GM21723 (cell line): ENCODE data around the gene PDF.
"Not testable (repeated sequence)": the region's sequence is repeated elsewhere in the genome, so short reads cannot be mapped to it uniquely, and the experiment has no call there.

Experiments used
- ATAC-seq: cut with Tn5 transposase; IDR thresholded peaks from one replicate; pipeline ENCODE4 v1.9.1; 2021; ENCODE audit warnings: mild to moderate bottlenecking, moderate library complexity; ENCODE audit not compliant: unreplicated experiment

PDF gene

DNA sequence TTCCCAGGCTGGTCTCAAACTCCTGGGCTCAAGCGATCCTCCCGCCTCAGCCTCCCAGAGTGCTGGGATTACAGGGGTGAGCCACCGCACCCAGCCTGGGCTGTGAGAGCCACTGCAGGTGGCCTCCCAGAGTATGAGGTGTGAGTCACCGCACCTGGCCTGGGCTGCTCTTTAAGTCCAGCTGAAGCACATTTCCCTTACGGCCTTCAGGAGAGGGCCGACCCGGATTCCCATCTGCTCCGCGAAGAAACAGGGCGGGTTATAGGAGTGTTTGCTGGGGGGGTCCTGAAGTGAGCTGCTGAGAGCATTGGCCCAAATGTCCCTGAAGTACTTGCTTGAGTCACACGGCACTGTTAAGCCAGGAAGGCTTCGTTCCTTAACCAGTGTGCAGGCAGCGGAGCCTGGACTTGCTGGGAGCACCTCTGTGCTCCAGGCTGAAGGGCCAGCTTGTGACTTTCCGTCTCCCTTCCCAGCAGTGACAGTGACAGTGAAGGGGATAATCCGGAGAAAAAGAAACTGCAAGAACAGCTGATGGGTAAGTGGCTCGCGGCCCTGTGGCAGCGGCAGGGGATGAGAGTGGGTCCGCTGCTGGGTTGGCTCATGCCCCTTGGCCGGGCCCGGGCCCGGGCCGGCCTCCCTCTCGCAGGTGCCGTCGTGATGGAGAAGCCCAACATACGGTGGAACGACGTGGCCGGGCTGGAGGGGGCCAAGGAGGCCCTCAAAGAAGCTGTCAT is 12.0 kb downstream of the PDF start:
- no peak for ATAC-seq

DNA sequence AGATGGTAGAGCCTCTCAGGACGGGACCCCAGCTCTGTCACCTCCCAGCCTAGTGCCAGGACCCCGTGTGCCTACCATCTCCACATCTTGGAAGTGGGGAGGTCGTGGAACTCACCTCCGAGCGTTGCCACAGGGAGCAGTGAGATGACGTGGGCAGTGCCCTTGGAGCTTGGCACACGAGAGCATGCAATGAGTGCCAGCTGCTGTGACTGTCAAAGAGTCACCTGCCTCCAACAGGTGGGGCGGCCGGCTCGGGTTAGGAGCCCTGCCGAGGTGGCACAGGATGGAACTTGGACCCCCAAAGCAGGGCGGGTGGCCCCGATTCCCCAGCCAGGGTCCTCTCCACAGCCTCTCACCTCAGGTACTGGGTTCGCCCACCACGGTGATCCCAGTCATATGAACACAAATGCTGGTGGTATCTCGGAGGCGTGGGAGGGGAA is 13.8 kb downstream of the PDF start:
- ATAC-seq: no peak

DNA sequence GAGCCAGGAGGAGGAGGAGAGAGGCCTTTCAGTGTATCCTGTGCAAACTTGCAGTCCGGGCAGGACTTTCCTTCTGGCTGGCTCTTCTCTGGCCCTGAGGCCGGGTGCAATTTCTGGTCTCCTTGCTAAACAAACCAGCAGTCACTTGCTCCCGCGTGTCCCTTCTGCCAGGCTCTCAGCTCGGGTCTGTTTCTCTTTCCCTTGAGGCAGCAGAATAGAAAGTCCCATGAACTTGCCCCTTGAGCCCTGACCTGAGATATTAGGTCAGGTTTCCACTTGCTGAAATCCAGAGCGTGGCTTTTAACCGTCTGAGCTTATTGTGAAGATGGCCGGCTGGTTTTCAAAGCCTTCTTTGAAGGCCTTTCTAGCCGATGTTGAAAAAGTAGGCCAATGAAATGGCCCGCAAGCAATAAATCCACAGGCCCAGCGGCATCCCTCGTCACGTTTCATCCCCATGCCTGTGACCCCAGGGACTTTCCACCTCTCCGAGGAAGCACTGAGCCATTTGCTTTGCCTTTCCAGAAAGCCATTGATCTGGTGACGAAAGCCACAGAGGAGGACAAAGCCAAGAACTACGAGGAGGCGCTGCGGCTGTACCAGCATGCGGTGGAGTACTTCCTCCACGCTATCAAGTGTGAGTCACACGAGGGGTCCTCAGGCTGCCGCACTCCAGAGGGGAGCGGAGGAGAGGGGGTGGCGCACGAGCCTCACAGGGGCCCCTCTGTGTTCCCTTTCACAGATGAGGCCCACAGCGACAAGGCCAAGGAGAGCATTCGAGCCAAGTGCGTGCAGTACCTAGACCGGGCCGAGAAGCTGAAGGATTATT is 14.7 kb downstream of the PDF start:
- ATAC-seq: no peak

DNA sequence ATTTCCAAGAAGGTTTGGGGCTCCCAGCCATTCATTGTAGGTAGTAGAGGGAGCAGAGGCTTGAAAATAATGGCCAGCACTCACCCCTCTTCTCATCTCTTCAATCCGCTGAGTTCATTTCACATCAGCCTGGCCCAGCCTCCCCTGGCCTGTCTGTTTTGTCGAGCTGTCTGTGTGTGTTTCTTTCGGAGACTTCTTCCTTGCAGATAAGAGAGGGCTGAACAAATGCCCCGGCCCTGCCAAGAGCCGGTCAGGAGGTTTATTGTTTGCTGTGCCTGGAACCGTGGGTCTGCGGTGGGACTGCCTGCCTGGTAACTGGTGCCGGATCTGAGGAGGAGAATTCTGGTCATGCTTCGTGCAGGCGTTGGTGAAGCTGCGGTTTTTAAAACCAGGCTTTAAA is 15.9 kb downstream of the PDF start:
- ATAC-seq: no peak

DNA sequence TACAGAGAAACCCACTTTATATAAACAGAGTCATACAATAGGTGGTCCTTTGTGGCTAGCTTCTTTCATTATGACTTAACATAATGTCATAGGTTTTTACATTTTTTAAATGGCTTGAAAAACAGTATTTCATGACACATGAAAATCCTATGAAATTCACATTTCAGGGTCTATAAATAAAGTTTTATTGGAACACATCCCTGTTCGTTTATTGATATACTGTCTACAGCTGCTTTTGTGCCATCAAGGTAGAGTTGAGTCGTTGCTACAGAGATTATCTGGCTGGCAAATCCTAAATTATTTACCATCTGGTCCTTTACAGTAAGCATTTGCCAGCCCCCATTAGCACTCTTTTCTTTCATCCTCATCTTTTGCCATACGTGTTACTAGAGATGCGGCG is 16.9 kb downstream of the PDF start:
- no peak for ATAC-seq

DNA sequence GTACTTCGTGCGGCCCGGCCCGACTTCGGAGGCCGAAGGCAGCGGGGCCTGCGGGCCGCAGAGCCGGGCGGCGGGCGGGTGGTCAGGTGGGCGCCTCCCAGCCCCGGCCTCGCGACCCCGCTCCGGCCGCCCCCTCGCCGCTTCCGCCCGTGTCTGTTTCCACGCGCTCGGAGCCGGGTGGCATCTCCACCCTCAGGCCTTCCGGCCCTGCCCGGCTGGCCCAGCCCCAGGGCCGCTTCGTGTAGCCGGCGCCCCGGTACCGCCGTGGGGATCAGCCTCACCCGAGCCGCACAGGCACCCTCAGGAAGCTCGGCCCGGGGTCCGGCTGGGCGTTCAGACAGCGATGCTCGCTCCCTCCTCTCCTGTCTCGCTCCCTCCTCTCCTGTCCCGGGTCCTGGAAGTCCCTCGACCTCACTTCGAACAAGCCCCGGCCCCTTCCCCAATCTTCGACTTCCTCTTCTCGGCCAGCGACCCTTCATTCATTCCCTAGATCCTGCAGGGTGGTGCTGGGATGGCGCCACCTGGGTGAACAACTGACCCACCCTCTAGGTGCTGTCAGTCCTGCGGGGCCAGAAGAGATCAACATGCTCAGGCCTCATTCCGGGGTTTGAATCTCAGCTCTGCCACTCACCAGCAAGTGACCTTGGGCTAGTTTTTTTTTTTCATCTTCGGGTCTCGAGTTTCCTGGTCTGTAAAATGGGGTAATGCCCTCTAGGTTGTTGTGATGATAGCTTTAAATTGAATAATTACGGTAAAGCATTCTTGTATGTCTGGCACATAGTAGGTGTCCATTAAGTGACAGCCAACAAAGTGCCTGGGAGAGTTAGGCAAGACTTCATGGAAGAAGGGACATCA is 18.6 kb downstream of the PDF start:
- peak; percentile 59 for ATAC-seq

DNA sequence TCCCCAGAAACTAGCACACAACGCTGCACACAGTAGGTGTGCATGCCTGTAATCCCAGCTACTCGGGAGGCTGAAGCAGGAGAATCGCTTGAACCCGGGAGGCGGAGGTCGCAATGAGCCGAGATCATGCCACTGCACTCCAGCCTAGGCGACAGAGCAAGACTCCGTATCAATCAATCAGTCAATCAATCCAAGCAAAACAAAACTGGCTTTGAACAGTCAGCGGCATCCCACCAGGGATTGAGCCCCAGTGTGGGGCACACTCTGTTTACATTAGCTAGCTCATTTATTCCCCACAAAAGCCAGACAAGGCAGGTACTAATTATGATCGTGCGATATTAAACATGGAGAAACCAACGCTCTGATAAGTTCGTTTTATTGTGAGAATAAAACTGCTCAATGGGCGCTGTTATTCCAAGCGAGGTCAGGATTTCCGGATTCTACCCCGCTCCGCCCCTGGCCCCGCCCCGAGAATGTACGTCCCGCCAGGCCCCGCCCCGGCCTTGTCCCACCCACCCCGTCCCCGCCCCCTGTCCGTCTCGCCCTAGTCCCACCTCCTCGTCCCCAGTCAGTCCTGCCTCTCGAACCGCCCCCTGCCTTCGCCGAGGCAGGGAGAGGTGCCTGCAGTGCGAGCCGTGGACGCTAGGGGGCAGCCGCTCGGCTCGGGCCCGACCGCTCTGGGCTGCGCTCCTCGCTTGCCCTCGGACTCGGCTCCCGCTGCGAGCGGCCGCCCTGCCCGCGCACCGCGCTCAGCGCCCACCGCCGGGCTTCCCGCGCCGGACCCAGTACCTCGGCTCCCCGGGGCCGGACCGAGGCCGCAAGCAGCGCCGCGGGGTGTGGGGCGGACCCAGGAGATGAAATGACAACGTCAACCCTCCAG is 19.5 kb downstream of the PDF start, which contains the start of gene VPS4A:
Gene VPS4A (plus strand): TSS at position 698 of the 880 bp plus-strand sequence. CDS start 162 bp downstream, at position 860.
- ATAC-seq: peak; percentile 93

DNA sequence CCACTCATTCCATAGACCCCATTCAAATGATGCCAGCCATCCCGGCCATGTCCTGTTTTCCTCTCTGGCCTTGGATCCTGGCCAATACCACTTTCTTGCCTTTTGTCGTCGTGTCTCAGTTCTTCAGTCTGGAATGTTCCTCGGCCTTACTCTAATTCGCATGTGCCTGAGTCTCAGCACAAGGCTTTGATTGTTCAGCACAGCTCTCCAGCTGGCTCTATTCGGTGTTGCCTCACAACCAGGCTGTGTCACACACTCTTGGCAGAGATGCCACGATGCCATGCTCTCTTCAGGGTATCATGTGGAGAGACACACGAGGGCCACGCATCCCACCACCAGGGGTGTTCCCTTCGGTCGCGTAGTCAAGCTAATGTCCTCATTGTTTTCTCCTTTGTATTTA is 21.1 kb downstream of the PDF start:
- ATAC-seq: no peak

DNA sequence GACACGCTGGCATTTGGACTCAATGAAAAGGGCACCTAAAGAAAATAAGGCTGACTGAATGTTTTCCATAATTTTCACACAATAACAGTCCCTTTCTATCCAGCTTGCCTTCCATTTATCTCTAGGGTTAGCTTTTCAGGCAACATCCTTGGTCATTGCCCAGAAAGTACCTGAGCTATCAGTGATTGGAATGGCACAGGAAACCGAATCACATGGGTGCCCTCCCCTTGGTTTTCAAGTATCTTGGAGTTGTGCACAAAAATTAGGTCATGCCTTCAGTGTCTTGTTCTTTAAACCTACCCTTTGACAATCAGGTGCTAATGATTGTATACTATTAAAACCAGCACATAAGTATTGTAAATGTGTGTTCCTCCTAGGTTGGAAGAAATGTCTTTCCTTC is 22.5 kb downstream of the PDF start:
- no peak for ATAC-seq

DNA sequence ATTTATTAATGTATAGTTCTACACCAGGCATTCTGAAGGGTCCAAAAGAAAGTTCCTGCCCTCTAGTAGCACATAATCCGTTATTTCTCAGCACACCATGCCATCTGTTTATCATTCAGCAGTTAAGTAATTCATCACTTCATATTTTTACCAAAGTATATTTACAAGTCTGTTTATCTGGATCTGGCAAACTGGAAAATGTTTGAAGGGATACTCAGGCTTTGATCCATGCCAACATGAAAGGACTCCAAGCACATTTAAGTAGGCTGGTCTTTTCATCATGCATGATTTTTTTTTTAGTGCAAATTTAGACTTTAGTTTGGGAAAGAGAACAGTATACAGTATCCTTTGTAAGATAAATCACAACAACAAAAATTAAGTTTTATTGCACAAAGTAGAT is 23.3 kb downstream of the PDF start:
- ATAC-seq: no peak

DNA sequence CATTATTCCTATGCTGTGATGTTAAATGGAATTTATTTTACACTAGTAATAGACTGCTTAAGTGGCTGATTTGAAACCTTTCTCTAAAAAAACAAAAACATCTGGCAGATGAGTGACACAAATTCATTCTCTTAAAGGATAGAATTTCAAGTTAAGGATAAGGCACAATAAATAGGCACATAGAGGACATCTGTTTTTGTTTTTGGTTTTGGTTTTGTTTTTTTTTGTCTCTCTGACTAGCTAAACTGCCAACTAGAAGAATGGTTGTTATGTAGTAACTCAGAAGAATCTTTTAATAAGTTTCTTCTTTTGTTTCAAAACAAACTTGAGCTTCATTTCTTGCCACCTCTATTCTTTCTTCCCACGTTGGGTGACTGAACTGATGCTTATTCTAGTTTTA is 24.4 kb downstream of the PDF start:
- ATAC-seq: no peak

DNA sequence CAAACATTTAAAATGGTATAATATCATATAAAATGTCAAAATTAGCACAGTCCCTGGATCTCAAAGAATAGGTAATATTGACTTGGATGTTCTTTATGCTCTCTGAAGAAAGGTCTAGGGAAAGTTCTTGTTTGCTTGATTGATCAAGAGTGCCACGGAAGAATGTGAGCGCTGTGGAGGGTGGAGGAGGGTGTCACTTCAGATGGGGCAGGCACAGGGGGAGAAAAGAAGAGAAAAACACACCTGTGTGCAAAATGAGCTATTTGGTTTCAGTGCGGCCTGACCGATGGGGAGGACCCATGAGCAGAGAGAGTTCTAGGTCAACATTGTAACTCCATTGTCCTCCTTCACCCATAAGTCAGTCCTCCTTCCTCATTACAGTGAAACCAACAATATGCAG is 28.1 kb downstream of the PDF start:
- no peak for ATAC-seq

DNA sequence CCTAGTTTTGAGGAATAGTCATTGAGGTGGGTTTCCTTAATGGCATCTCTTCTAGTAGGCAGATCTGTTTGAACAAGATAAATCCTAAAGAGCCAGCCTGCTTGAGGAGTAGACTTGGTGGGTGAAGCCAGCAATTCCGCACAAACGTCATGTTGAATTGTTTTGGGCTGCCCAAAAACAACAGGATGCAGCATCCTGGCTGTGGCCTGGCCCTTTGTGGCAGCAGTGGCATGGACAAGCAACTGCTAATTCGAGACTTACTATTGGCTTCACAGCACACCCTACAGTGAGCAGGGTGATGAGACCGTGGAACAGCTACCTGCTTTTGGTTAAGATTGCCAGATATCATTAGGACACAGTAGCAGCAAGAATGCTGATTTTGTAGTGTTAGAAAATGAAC is 28.5 kb downstream of the PDF start:
- ATAC-seq: no peak

DNA sequence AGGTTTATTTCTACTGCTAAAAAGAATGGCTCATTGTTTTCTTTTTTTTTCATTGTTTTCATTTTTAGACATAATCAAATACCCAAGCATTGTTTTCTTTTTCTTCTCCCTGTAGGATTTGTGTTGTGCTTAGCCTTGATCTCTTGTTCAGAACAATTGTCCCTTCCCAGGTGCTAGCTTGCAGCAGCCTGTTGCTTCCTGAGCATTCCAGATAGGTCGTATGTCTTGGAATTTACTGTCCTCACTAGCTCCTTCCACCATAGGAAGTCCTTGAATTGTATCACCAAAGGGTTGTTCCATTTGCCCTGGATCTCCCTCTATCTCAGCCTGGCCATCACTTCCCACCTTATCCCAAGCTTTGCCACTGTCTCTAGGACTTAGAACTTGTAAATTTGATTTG is 29.2 kb downstream of the PDF start:
- no peak for ATAC-seq

DNA sequence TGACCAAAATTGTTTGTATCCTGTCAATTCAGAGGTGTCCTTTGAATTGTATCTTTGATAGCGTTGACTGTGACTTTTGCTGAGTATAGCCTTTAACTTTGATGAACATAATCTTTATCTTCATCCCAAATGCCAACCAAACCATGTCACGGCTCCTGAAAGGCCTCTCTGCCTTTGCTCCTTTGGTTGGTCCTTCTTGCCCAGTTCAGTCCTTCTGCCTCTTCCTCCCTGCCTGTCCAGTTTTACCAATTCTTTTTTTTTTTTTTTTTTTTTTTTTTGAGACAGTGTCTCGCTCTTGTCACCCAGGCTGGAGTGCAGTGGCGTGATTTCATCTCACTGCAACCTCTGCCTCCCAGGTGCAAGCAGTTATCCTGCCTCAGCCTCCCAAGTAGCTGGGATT is 32.1 kb downstream of the PDF start:
- ATAC-seq: no peak

DNA sequence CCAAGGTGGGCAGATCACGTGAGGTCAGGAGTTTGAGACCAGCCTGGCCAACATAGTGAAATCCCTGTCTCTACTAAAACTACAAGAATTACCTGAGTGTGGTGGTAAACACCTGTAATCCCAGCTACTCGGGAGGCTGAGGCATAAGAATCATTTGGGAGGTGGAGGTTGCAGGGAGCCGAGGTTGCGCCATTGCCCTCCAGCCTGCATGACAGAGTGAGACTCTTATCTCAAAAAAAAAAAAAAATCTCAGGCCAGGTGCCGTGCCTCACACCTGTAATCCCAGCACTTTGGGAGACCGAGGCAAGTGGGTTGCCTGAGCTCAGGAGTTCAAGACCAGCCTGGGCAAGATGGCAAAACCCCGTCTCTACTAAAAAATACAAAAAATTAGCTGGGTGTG is 33.6 kb downstream of the PDF start:
- ATAC-seq: not testable (repeated sequence)

DNA sequence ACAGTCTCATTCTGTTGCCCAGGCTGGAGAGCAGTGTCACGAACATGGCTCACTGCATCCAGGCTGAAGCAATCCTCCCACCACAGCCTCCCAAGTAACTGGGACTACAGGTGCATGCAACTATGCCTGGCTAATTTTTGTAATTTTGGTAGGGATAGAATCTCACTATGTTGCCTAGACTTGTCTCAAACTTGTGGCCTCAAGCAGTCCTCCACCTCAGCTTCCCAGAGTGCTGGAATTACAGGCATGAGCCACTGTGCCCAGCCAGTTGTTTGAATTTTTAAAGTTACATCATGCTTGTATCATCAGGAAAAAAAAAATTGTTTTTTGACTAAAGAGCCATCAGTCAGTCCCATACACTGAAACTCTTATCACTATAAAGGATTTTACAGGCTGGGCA is 36.3 kb downstream of the PDF start:
- no peak for ATAC-seq

DNA sequence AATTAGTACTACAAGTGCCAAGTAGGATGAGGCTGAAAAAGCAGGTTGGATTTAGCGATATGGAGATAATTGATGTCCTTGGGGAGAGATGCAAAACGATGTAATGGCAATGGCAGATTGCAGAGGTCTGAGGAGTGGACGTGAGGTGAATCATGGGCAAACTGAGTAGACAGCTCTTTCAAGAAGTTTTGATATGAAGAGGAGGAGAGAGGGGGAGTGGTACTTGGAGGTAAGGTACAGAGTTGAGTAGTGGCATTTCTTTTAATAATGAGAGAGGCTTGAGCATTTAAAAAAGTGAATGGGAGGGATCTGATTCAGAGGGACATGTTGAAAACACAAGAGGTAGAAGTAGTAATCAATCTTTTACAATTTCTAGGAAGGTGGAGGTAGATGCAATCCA is 37.0 kb downstream of the PDF start:
- ATAC-seq: no peak

DNA sequence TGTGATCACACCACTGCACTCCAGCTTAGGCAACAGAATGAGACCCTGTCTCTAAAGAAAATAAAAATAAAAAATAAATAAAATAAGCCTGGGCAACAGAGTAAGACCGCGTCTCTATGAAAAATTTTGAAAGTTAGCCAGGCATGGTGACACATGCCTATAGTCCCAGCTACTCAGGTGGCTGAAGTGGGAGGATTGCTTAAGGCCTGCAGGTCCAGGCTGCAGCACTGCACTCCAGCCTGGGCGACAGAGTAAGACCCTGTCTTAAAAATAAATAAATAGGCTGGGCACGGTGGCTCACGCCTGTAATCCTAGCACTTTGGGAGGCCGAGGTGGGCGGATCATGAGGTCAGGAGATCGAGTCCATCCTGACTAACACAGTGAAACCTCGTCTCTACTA is 38.7 kb downstream of the PDF start:
- not testable (repeated sequence) for ATAC-seq

DNA sequence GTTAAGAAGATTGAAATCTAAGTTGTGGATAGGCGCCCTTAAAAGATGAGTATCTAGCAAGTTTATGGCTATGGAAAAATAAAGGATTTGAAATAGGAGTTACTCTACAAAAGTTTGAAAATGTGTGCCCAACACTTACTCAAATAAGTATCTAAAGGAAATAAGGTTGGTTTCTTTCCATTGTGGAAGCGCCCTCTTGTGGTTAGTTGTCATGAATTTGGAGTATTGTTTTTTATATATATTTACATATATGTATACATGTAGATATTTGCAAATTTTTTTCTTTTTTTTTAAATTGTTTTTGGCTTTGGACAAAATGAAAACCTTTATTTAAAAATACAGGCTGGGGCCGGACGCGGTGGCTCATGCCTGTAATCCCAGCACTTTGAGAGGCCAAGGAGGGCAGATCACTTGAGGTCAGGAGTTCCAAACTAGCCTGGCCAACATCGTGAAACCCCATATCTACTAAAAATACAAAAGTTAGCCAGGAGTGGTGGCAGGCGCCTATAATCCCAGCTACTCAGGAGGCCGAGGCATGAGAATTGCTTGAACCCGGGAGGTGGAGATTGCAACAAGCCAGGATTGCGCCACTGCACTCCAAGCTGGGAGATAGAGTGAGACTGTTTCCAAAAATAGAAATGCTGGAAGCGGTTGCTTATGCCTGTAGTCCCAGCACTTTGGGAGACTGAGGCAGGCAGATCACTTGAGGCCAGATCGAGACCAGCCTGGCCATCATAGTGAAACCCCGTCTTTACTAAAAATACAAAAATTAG is 43.3 kb downstream of the PDF start:
- no peak for ATAC-seq
